Upper lobe of right lung (tissue), 1 donor: ENCODE measurements around the gene TTC7B. TPM values are rescaled to one million over a fixed set of nuclear protein-coding genes. Genes with fewer than 3 reads are reported as not detected.

ENCODE experiments used
- ATAC-seq: fragments of 200-7000 bp; cut with Tn5 transposase; one replicate; pipeline ENCODE4 v1.9.1; 2020; ENCODE audit warnings: mild to moderate bottlenecking, moderate library complexity
- DNase-seq: peaks from one replicate; pipeline ENCODE4 v3.0.0-alpha.2; 2020
- H3K27ac ChIP-seq: fragments of 200-600 bp; one replicate; pipeline ENCODE4 v1.8.0; 2022
- H3K27me3 ChIP-seq: fragments of 200-600 bp; one replicate; pipeline ENCODE4 v1.8.0; 2022; ENCODE audit warnings: mild to moderate bottlenecking
- H3K36me3 ChIP-seq: fragments of 200-600 bp; one replicate; pipeline ENCODE4 v1.8.0; 2022
- H3K4me1 ChIP-seq: fragments of 200-600 bp; one replicate; pipeline ENCODE4 v1.8.0; 2022
- H3K4me3 ChIP-seq: fragments of 200-600 bp; one replicate; pipeline ENCODE4 v1.8.0; 2022; ENCODE audit warnings: mild to moderate bottlenecking
- H3K9me3 ChIP-seq: fragments of 200-600 bp; one replicate; pipeline ENCODE4 v1.8.0; 2022
- intact Hi-C: fragments of 100-400 bp; cut with DNase I; formaldehyde crosslinking; loops from one replicate; pipeline ENCODE4 v1.11.0; 2022
- total RNA-seq: library from RNA; stranded (reverse); fragmentation: NEBNext Ultra II Directional; extraction: Animal tissue kit (Norgen Biotek cat#: 25700); gene quantifications from one replicate; pipeline ENCODE4 v1.2.1, GENCODE V29; 2021
- TF ChIP-seq, protein P1 (sequence below): fragments of 200-600 bp; IDR thresholded peaks from one replicate; pipeline ENCODE4 v1.8.0; 2022; ENCODE audit warnings: antibody characterized with exemption
- donor health status: DM: no; HTN: yes; CAD: no; lungs with severe emphysema.

The TTC7B gene
- total RNA-seq, 1 donor from 2014 or later, result 41.5 TPM

DNA sequence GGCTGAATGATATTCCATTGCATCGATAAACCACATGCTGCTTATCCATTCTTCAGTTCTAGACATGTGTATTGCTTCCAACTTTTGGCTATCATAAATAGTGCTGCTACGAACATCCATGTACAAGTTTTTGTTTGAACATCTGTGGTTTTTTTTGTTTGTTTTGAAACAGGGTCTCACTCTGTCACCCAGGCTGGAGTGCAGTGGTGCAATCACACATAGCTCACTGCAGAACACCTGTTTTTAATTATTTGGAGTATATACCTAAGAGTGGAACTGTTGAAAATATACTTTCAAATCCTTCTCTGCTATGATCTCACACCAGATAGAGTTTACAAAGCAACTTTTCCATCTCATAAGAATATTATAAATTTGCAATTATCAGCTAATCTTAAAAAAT lies 124.2 kb downstream of the TTC7B start:
- H3K4me3 ChIP-seq, result no peak overlapping the region
- intact Hi-C loops, result no loop called here
- TF ChIP-seq, protein P1, sequence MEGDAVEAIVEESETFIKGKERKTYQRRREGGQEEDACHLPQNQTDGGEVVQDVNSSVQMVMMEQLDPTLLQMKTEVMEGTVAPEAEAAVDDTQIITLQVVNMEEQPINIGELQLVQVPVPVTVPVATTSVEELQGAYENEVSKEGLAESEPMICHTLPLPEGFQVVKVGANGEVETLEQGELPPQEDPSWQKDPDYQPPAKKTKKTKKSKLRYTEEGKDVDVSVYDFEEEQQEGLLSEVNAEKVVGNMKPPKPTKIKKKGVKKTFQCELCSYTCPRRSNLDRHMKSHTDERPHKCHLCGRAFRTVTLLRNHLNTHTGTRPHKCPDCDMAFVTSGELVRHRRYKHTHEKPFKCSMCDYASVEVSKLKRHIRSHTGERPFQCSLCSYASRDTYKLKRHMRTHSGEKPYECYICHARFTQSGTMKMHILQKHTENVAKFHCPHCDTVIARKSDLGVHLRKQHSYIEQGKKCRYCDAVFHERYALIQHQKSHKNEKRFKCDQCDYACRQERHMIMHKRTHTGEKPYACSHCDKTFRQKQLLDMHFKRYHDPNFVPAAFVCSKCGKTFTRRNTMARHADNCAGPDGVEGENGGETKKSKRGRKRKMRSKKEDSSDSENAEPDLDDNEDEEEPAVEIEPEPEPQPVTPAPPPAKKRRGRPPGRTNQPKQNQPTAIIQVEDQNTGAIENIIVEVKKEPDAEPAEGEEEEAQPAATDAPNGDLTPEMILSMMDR, result no peak
- no peaks in the 10 kb centered on the region for H3K27me3 ChIP-seq
- ATAC-seq (no peak), DNase-seq (no peak)
- H3K27ac ChIP-seq, result no peak overlapping the region
- H3K4me1 ChIP-seq, result peaks cover 5% of the 10 kb centered on the region
- H3K36me3 ChIP-seq, result no peaks in the 10 kb centered on the region
- no peaks in the 10 kb centered on the region for H3K9me3 ChIP-seq

DNA sequence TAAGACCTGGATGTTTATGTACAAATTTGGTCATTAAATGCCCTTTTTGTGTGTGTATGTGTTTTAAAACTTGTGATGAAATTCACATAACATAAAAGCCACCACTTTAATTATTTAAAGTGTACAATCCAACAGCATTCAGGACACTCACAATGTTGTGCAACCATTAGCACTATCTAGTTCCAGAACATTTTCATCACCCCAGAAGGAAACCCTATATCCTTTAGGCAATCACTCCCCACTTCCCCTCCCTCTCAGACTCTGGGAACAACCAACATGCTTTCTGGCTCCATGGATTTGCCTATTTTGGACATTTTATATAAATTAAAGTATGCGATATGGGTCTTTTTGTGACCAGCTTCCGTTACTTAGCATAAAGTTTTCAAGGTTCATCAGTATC lies 124.6 kb downstream of the TTC7B start:
- H3K4me1 ChIP-seq, result peaks cover 1% of the 10 kb centered on the region
- no peak overlapping the region for H3K27ac ChIP-seq
- DNase-seq (no peak), ATAC-seq (peak; percentile 22)
- intact Hi-C loops, result no loop called here
- no peak overlapping the region for H3K4me3 ChIP-seq
- TF ChIP-seq, protein P1, result no peak
- H3K27me3 ChIP-seq, result no peaks in the 10 kb centered on the region
- H3K9me3 ChIP-seq, result no peaks in the 10 kb centered on the region
- H3K36me3 ChIP-seq, result no peaks in the 10 kb centered on the region

DNA sequence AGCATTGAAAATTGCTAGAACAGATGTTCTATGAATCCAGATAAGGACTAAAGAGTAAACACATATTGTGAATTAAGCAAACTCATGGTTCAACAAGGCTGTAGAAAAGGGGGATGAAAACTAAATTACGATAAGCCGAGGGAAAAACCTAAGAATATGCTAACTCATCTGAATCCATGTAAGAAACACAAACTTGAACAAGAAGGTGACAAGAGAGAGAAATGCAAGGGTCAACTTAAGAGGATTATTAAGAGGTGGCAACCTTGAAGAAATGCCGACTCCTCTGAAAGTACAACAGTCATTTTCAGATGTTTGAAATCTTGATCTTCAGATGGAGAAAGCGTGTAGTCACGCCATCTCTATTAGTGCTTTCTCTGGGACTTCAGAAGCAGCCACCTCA lies 128.6 kb downstream of the TTC7B start:
- intact Hi-C loops, result no loop called here
- no peaks in the 10 kb centered on the region for H3K27me3 ChIP-seq
- no peak for ATAC-seq

DNA sequence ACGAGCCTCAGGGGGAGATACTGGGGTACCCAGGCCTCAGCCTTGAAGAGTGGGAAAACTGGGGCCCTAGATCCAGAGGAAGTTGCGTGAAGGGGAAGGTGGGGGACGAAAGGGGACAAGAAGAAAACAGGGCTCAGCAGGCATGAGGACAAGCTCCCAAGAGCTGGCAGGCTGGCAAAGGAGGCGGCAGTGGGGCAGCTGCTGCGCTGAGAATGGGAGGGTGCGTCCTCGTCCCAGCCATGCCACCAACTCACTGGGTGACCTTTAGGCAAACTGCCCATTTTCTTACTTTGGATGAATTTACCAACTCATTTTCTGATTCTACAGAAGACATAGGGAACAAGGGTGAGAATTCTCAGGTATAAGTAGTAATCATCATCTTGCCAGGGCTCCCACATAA lies 133.6 kb downstream of the TTC7B start:
- TF ChIP-seq, protein P1, result no peak
- Histone ChIP-seq H3K9me3 (no peaks in the 10 kb centered on the region), H3K27me3 (no peaks in the 10 kb centered on the region), H3K4me3 (no peak overlapping the region), H3K27ac (no peak overlapping the region), H3K36me3 (no peaks in the 10 kb centered on the region), H3K4me1 (peaks cover 9% of the 10 kb centered on the region)
- intact Hi-C loops, result no loop called here
- DNase-seq (no peak), ATAC-seq (no peak)

More for the DNA sequence above, 128.6 kb downstream of the TTC7B start:
- no peak for DNase-seq
- Histone ChIP-seq H3K4me1 (no peaks in the 10 kb centered on the region), H3K9me3 (no peaks in the 10 kb centered on the region), H3K27ac (no peak overlapping the region), H3K4me3 (no peak overlapping the region), H3K36me3 (no peaks in the 10 kb centered on the region)
- TF ChIP-seq, protein P1, result no peak

DNA sequence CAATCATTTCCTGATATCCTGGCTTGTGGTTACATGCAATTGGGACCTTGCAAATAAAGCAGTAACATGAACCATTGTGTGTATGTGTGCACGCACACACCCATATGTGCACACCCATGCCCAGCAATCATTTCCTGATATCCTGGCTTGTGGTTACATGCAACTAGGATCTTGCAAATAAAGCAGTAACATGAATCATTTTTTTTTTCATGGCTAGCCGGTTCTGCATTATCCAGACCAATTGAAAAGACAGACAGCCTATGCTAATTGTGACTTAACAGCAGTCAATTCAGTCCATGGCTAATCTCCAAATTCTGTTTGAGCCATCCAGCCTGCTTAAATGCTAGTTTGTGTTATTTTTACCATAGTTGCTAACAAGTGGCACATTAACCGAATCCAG lies 134.3 kb downstream of the TTC7B start:
- DNase-seq (no peak), ATAC-seq (no peak)
- Histone ChIP-seq H3K4me3 (no peak overlapping the region), H3K27ac (no peak overlapping the region), H3K9me3 (no peaks in the 10 kb centered on the region), H3K27me3 (no peaks in the 10 kb centered on the region), H3K36me3 (no peaks in the 10 kb centered on the region), H3K4me1 (peaks cover 12% of the 10 kb centered on the region)
- intact Hi-C loops, result no loop called here
- TF ChIP-seq, protein P1, result no peak

DNA sequence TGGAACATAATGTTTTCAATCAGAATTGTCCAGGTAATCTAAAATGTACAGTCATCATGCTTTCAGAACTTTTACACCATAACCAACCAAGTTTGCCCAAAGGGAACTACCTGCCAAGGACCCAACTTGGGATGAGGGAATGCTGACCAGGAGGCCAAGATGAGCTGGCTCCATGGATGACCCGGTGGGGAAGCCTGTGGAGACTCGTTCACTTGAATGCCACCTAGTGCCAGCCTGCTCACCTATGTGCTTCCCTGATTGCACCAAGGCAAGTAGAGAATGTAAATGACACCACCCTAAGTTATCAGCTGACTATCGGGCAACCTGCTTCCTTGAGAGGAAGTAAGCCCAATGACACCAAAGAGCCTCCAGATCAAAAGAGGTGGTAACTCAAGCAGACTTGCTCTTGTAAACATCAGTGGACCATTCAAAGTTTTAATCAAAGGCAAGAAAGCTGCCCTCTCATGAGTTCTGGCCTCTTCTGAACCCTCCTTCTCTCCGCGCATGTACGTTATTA lies 137.3 kb downstream of the TTC7B start:
- no peaks in the 10 kb centered on the region for H3K9me3 ChIP-seq
- intact Hi-C loops, result no loop called here
- ATAC-seq (no peak), DNase-seq (no peak)
- TF ChIP-seq, protein P1, result no peak
- no peak overlapping the region for H3K4me3 ChIP-seq
- no peak overlapping the region for H3K27ac ChIP-seq
- peaks cover 12% of the 10 kb centered on the region for H3K4me1 ChIP-seq
- no peaks in the 10 kb centered on the region for H3K27me3 ChIP-seq
- H3K36me3 ChIP-seq, result no peaks in the 10 kb centered on the region
